GM23338 (cell line): ENCODE results near the gene BCOR. TPM values are rescaled to one million over a fixed set of nuclear protein-coding genes. Genes with fewer than 3 reads are reported as not detected.

Source experiments
- ATAC-seq: fragments of 200-7000 bp; cut with Tn5 transposase; 3 replicates; pipeline ENCODE4 v1.9.1; 2020
- DNase-seq: peaks from one replicate; pipeline ENCODE4 v3.0.0-alpha.2; 2015; ENCODE audit warnings: low spot score
- H2AFZ ChIP-seq: fragments of 200-600 bp; sonication (generic); 2 replicates; pipeline ENCODE4 v1.8.0; 2016; ENCODE audit warnings: antibody characterized with exemption, mild to moderate bottlenecking, moderate library complexity
- H3F3A ChIP-seq: fragments of 200-600 bp; sonication (generic); replicated peaks from 2 replicates; pipeline ENCODE4 v1.8.0; 2017; ENCODE audit warnings: antibody characterized with exemption, mixed run types, low read depth
- H3K27ac ChIP-seq: fragments of 200-600 bp; sonication (generic); 2 replicates; pipeline ENCODE4 v1.6.1; 2016; ENCODE audit warnings: low read depth
- H3K27me3 ChIP-seq: fragments of 200-600 bp; sonication (generic); 2 replicates; pipeline ENCODE4 v1.8.0; 2016; ENCODE audit warnings: mild to moderate bottlenecking, mixed run types, moderate library complexity; ENCODE audit not compliant: insufficient read depth
- H3K36me3 ChIP-seq: fragments of 200-600 bp; sonication (generic); 2 replicates; pipeline ENCODE4 v1.8.0; 2016; ENCODE audit warnings: mild to moderate bottlenecking; ENCODE audit not compliant: insufficient read depth
- H3K4me1 ChIP-seq: fragments of 200-600 bp; sonication (generic); 2 replicates; pipeline ENCODE4 v1.8.0; 2016; ENCODE audit warnings: mild to moderate bottlenecking, moderate library complexity; ENCODE audit not compliant: insufficient read depth
- H3K4me2 ChIP-seq: fragments of 200-600 bp; sonication (generic); 2 replicates; pipeline ENCODE4 v1.7.1; 2017; ENCODE audit warnings: mixed run types
- H3K4me3 ChIP-seq: fragments of 200-600 bp; sonication (generic); 2 replicates; pipeline ENCODE4 v1.6.1; 2016; ENCODE audit warnings: mixed run types
- H3K79me2 ChIP-seq: fragments of 200-600 bp; sonication (generic); replicated peaks from 2 replicates; pipeline ENCODE4 v1.8.0; 2017; ENCODE audit warnings: mild to moderate bottlenecking; ENCODE audit not compliant: insufficient read depth
- H3K9me2 ChIP-seq: fragments of 200-600 bp; sonication (generic); 2 replicates; pipeline ENCODE4 v1.8.0; 2017; ENCODE audit not compliant: insufficient read depth
- H4K20me1 ChIP-seq: fragments of 200-600 bp; sonication (generic); replicated peaks from 2 replicates; pipeline ENCODE4 v1.8.0; 2017; ENCODE audit warnings: mild to moderate bottlenecking; ENCODE audit not compliant: insufficient read depth
- H3K27ac Mint-ChIP-seq: 2 replicates; pipeline ENCODE4 v1.8.0; 2020; ENCODE audit warnings: inconsistent platforms, mild to moderate bottlenecking, moderate library complexity, mixed read lengths
- H3K27me3 Mint-ChIP-seq: 3 replicates; pipeline ENCODE4 v1.8.0; 2022; ENCODE audit warnings: low read depth, mild to moderate bottlenecking, moderate library complexity, mixed read lengths, inconsistent platforms; ENCODE audit not compliant: insufficient read depth, poor library complexity
- H3K36me3 Mint-ChIP-seq: 3 replicates; pipeline ENCODE4 v1.8.0; 2021; ENCODE audit warnings: low read depth, mild to moderate bottlenecking, inconsistent platforms, moderate library complexity, mixed read lengths
- H3K4me1 Mint-ChIP-seq: 3 replicates; pipeline ENCODE4 v1.8.0; 2020; ENCODE audit warnings: mild to moderate bottlenecking, inconsistent platforms, mixed read lengths
- H3K4me3 Mint-ChIP-seq: 3 replicates; pipeline ENCODE4 v1.8.0; 2021; ENCODE audit warnings: moderate library complexity, mild to moderate bottlenecking, inconsistent platforms, mixed read lengths
- H3K9me3 Mint-ChIP-seq: 3 replicates; pipeline ENCODE4 v1.8.0; 2020; ENCODE audit warnings: moderate library complexity, mild to moderate bottlenecking, inconsistent platforms, mixed read lengths
- EZH2 ChIP-seq: fragments of 200-600 bp; sonication (generic); IDR thresholded peaks from one replicate; pipeline ENCODE4 v1.8.0; 2017; ENCODE audit warnings: antibody characterized with exemption, mild to moderate bottlenecking, low read depth; ENCODE audit not compliant: unreplicated experiment
- EZH2phosphoT487 ChIP-seq: fragments of 200-600 bp; sonication (generic); IDR thresholded peaks from one replicate; pipeline ENCODE4 v1.8.1; 2018; ENCODE audit warnings: antibody characterized with exemption; ENCODE audit not compliant: unreplicated experiment
- NANOG ChIP-seq: IDR thresholded peaks from 2 replicates; pipeline ENCODE4 v1.6.1; 2016; ENCODE audit warnings: antibody characterized with exemption, borderline replicate concordance
- STAT1 ChIP-seq: IDR thresholded peaks from one replicate; pipeline ENCODE4 v1.6.1; 2016; ENCODE audit warnings: antibody characterized with exemption; ENCODE audit not compliant: unreplicated experiment
- ZNF331 ChIP-seq: fragments of 250-450 bp; sonication (Bioruptor Pico); IDR thresholded peaks from 2 replicates; pipeline ENCODE4 v1.5.0; 2020; ENCODE audit warnings: low read depth, mild to moderate bottlenecking, moderate library complexity
- polyA plus RNA-seq: library from polyadenylated mRNA; unstranded; fragments of >200 nt; fragmentation: Nextera tagmentation; extraction: Ambion mirVana; gene quantifications from 2 replicates; pipeline ENCODE4 v1.2.1, GENCODE V29; 2016
- total RNA-seq: library from RNA; depleted of rRNA; stranded (reverse); fragments of >200 nt; shearing (Covaris generic); gene quantifications from 2 replicates; pipeline ENCODE4 v1.2.3, GENCODE V29; 2014
- TF ChIP-seq, protein P1 (sequence below), 2 experiments: fragments of 200-600 bp in 1 of 2; sonication (generic) in 1 of 2; conservative IDR thresholded peaks; 2 replicates each; pipeline versions ENCODE4 v1.5.1 to v1.6.1; 2016 to 2017; ENCODE audit warnings: antibody characterized with exemption in 2 of 2, low read depth in 2 of 2, mild to moderate bottlenecking in 2 of 2, moderate library complexity in 1 of 2
- TF ChIP-seq, protein P2 (sequence below): fragments of 250-450 bp; sonication (Bioruptor Pico); IDR thresholded peaks from 2 replicates; pipeline ENCODE4 v1.5.0; 2020; ENCODE audit warnings: mild to moderate bottlenecking, moderate library complexity

Gene BCOR
- total and polyA plus RNA-seq, 2 experiments from 2014 or later: 25.5 to 60.8 TPM

DNA sequence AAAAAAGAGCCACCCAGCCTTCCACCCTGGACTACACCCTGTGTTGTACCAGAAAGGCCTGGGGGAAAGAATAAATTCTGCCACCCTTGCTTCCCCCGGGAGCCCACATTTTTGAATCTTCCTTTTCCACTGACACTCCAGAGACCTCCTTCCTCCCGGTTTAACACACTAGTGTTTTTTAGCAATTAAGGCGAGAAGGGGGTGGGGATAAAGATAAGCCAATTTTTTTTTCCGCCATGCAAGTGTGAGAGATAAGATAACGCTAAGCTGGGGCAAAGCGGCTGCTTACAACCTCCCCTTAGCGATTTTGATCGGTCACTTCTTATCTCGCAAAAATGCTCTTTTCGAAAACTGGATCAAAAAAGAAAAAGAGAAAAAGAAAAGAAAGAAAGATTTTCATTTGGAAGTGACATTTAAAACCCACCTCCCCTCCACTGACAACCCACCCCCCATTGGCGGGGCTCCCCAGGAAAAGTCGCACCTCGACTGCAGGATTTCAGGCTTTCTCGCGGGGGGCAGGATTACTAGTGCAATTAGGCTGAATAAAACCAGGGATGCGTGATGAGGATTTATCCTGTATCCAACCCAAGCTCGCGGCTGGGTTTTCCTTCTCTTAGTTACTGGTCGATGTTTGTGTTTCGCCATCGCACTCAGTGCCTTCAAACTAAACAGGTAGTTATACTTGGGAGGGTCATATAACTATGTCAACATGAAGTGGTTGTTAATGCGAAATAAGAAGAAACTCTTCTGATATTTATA, 6.0 kb upstream of the BCOR start:
- Mint-ChIP-seq H3K4me1 (peaks cover 21% of the 10 kb centered on the region), H3K36me3 (no peaks in the 10 kb centered on the region), H3K4me3 (peak overlapping the region; percentile 72), H3K9me3 (no peaks in the 10 kb centered on the region), H3K27me3 (peaks cover 44% of the 10 kb centered on the region), H3K27ac (no peak overlapping the region)
- DNase-seq (no peak), ATAC-seq (no peak)
- TF ChIP-seq, protein P1, sequence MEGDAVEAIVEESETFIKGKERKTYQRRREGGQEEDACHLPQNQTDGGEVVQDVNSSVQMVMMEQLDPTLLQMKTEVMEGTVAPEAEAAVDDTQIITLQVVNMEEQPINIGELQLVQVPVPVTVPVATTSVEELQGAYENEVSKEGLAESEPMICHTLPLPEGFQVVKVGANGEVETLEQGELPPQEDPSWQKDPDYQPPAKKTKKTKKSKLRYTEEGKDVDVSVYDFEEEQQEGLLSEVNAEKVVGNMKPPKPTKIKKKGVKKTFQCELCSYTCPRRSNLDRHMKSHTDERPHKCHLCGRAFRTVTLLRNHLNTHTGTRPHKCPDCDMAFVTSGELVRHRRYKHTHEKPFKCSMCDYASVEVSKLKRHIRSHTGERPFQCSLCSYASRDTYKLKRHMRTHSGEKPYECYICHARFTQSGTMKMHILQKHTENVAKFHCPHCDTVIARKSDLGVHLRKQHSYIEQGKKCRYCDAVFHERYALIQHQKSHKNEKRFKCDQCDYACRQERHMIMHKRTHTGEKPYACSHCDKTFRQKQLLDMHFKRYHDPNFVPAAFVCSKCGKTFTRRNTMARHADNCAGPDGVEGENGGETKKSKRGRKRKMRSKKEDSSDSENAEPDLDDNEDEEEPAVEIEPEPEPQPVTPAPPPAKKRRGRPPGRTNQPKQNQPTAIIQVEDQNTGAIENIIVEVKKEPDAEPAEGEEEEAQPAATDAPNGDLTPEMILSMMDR (conservative IDR thresholded peaks at IDR 0.05; ENCODE audit: low read depth in 2 of 2): no peak
- TF ChIP-seq EZH2: peak; percentile 56
- peak overlapping the region; percentile 85 for H3K4me2 ChIP-seq
- no peak overlapping the region for H2AFZ ChIP-seq
- peaks cover 63% of the 10 kb centered on the region for H3K27me3 ChIP-seq
- no peaks in the 10 kb centered on the region; the same call in 1 of the 2 replicates for H4K20me1 ChIP-seq
- no peak overlapping the region for H3K27ac ChIP-seq
- 0 out of 2 replicates have a peak, but pooled peaks cover 4% of the 10 kb centered on the region for H3F3A ChIP-seq
- H3K4me3 ChIP-seq: peak overlapping the region; percentile 63
- no peaks in the 10 kb centered on the region for H3K9me2 ChIP-seq
- H3K4me1 ChIP-seq: peaks cover 28% of the 10 kb centered on the region
- H3K36me3 ChIP-seq: no peaks in the 10 kb centered on the region
- peaks cover 16% of the 10 kb centered on the region for H3K79me2 ChIP-seq

DNA sequence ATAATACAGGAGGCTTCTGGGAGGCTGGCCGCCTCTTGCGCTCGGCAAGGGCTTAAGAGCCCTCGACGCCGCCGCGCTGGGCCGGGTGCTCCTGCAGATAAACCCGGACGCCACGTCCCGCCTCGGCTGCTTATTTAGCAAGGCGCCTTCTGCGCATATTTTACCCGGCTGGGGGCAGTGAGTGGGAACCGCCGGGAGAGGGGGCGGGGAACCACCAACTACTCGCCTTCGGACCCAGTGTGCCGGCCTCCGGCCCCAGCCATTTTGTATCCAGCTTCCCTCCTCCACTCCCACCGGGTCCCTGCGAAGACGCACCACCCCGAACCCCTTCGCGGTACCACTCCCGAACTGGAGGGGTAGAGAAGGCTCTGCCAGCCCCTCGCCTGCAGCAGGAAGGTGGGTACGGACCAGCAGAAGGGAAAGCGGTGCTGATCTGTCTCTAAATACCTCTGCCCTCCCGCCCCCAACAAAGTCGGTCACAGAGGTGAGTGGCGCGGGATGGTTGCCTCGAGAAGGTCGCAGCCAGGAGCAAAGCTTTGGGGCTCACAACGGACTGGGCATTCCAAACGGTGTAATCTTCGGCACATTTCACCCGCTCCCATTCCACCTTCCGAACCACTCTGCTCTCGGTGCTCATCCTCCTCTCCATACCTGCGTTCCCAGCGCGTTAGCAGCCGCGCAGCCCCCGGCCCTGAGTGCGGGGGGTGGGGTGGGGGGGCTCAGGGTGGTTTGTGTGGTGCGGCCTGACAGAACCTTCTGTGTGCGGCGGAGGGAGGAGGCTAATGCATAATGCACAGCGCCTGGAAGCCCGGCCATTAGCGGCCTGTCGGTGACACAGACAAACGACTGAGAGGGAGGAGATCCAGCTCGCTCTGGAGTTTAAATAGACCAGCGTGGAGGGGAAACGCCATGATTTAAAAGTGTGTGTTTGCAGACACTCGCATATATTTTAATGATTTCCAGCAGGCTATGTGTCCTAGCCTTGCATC, 4.9 kb upstream of the BCOR start:
- no peaks in the 10 kb centered on the region for H3K36me3 ChIP-seq
- peak overlapping the region; percentile 63 for H3K4me3 ChIP-seq
- ATAC-seq (no peak; the same call in 2 of the 3 replicates), DNase-seq (no peak)
- H3K4me3 Mint-ChIP-seq: peak overlapping the region; percentile 72
- H3K36me3 Mint-ChIP-seq: no peaks in the 10 kb centered on the region
- H3K27me3 ChIP-seq: peaks cover 60% of the 10 kb centered on the region
- H3K9me3 Mint-ChIP-seq: no peaks in the 10 kb centered on the region
- no peaks in the 10 kb centered on the region for H3K9me2 ChIP-seq
- peaks cover 19% of the 10 kb centered on the region for H3K4me1 Mint-ChIP-seq
- no peak overlapping the region for H2AFZ ChIP-seq
- H3K4me1 ChIP-seq: peaks cover 28% of the 10 kb centered on the region
- H3K4me2 ChIP-seq: peak overlapping the region; percentile 85
- H3K27ac Mint-ChIP-seq: no peak overlapping the region
- 0 out of 2 replicates have a peak, but pooled peaks cover 4% of the 10 kb centered on the region for H3F3A ChIP-seq
- no peak overlapping the region for H3K27ac ChIP-seq
- H4K20me1 ChIP-seq: no peaks in the 10 kb centered on the region; the same call in 1 of the 2 replicates
- H3K79me2 ChIP-seq: peaks cover 16% of the 10 kb centered on the region
- peaks cover 42% of the 10 kb centered on the region for H3K27me3 Mint-ChIP-seq
- TF ChIP-seq NANOG (no peak), ZNF331 (CRISPR knock-in tag) (no peak), EZH2phosphoT487 (no peak), EZH2 (no peak), STAT1 (no peak)
- TF ChIP-seq, protein P1 (conservative IDR thresholded peaks at IDR 0.05; ENCODE audit: low read depth in 2 of 2): no peak
- TF ChIP-seq, protein P2, sequence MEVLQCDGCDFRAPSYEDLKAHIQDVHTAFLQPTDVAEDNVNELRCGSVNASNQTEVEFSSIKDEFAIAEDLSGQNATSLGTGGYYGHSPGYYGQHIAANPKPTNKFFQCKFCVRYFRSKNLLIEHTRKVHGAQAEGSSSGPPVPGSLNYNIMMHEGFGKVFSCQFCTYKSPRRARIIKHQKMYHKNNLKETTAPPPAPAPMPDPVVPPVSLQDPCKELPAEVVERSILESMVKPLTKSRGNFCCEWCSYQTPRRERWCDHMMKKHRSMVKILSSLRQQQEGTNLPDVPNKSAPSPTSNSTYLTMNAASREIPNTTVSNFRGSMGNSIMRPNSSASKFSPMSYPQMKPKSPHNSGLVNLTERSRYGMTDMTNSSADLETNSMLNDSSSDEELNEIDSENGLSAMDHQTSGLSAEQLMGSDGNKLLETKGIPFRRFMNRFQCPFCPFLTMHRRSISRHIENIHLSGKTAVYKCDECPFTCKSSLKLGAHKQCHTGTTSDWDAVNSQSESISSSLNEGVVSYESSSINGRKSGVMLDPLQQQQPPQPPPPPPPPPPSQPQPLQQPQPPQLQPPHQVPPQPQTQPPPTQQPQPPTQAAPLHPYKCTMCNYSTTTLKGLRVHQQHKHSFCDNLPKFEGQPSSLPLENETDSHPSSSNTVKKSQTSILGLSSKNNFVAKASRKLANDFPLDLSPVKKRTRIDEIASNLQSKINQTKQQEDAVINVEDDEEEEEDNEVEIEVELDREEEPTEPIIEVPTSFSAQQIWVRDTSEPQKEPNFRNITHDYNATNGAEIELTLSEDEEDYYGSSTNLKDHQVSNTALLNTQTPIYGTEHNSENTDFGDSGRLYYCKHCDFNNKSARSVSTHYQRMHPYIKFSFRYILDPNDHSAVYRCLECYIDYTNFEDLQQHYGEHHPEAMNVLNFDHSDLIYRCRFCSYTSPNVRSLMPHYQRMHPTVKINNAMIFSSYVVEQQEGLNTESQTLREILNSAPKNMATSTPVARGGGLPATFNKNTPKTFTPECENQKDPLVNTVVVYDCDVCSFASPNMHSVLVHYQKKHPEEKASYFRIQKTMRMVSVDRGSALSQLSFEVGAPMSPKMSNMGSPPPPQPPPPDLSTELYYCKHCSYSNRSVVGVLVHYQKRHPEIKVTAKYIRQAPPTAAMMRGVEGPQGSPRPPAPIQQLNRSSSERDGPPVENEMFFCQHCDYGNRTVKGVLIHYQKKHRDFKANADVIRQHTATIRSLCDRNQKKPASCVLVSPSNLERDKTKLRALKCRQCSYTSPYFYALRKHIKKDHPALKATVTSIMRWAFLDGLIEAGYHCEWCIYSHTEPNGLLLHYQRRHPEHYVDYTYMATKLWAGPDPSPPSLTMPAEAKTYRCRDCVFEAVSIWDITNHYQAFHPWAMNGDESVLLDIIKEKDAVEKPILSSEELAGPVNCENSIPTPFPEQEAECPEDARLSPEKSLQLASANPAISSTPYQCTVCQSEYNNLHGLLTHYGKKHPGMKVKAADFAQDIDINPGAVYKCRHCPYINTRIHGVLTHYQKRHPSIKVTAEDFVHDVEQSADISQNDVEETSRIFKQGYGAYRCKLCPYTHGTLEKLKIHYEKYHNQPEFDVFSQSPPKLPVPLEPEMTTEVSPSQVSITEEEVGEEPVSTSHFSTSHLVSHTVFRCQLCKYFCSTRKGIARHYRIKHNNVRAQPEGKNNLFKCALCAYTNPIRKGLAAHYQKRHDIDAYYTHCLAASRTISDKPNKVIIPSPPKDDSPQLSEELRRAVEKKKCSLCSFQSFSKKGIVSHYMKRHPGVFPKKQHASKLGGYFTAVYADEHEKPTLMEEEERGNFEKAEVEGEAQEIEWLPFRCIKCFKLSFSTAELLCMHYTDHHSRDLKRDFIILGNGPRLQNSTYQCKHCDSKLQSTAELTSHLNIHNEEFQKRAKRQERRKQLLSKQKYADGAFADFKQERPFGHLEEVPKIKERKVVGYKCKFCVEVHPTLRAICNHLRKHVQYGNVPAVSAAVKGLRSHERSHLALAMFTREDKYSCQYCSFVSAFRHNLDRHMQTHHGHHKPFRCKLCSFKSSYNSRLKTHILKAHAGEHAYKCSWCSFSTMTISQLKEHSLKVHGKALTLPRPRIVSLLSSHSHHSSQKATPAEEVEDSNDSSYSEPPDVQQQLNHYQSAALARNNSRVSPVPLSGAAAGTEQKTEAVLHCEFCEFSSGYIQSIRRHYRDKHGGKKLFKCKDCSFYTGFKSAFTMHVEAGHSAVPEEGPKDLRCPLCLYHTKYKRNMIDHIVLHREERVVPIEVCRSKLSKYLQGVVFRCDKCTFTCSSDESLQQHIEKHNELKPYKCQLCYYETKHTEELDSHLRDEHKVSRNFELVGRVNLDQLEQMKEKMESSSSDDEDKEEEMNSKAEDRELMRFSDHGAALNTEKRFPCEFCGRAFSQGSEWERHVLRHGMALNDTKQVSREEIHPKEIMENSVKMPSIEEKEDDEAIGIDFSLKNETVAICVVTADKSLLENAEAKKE (CRISPR knock-in tag): no peak
